HG02970 (cell line): ENCODE data around the gene MRPL42.
"Not testable (repeated sequence)": the region's sequence is repeated elsewhere in the genome, so short reads cannot be mapped to it uniquely, and the experiment has no call there.

ENCODE experiments used
- ATAC-seq: cut with Tn5 transposase; IDR thresholded peaks from one replicate; pipeline ENCODE4 v1.9.1; 2021; ENCODE audit warnings: mild to moderate bottlenecking, moderate library complexity, moderate number of reproducible peaks; ENCODE audit not compliant: unreplicated experiment, low FRiP score

MRPL42 gene

DNA sequence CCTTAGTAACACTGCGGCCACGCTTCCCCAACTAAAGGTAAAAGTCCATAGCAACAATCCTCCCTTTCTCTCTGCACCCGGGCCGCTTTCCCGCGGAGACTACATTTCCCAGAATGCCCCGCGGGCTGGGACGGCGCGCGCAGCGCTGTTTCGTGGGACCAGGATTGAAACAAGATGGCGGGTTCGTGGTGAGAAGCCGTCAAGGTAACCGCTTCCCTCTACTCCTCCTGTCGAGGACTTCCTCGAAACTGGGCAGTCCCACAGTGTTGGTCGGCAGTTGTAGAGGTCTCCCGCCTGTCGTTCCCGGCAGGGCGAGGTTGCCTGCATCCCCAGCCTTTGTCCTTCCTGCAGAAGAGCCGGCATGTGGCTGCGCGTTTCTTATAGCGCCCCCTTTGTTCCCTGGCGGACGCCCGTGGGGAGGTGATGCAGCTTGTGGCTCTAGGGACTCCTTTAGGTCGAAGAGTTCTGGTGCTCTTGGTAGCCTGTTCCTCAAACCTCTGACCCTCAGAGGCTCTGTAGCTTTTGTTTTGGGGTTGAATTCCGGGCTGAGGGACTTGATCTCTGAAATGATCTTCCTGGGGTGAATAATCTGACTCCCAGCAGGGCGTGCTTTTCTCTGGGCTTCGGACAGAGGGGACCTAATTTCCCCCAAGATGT lies at the start of gene MRPL42:
Gene MRPL42, plus strand, starts transcription at position 164 of the 657 bp plus-strand sequence. CDS start 1,772 bp downstream, outside the sequence.
- ATAC-seq: peak; percentile 77

DNA sequence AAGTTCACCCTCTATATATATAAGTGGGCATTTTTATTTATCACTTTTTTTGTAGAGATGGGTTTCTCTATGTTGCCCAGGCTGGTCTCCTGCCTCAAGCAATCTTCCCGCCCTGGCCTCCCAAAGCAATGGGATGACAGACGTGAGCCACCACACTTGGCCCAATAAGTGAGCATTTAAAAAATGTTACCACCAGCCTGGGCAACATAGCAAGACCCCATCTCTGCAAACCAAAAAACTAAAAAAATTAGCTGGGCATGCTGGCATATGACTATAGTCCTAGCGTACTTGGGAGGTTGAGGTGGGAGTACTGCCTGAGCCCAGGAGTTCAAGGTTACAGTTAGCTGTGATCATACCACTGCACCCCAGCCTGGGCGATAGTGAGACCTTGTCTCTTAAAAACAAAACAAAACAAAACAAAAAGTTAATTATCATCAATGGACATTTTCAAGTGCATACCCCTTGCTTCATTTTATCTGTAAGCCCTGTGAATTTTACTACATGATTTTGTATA lies 49.3 kb upstream of the MRPL42 start:
- no peak for ATAC-seq

DNA sequence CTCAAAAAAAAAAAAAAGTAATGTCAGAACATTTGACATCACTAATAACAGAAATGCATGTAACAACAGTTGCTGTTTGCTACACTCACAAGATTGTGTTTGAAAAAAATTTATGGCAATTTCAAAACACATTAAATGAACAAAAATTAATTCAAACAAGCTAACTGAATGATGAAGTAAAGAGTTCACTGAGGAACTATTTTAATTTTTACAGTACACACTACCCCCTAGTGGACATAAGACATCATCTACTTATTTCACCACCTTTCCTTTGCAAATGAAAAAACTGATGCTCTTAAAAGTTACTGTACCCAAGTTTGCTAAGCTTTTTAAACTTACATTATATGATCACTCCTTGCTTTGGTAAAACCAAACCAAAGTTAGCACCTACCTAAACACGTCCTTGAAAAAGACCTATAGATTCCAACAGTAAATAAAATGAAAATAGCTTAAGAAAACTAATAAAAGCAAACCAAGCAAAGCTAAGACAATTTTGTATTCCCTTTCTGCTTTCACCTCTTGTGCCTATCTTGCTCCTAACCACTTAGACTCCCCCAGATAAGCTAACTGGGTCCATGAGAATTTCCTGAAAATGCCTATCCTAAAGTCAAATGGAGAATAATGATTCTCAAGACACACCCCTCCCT lies 47.8 kb upstream of the MRPL42 start:
- ATAC-seq: no peak

DNA sequence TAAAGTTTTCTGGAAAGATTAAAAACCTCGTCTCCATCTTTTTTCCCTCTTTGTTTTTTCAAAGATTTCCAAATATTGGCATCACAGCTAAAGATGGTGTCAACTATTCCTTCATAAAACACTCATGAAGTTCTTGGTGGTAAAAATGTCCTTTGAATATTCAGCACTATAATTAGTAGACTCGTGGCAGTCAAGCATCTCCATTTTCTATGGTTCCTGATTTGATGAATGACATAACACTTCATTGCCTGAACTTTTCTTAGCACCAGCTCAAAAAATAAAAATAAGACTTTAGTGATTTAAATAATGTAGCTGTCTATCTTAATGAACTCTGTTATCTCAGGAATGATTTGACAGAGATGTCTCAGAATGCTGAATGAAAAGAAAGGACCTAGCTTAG lies 45.3 kb upstream of the MRPL42 start:
- ATAC-seq: no peak

DNA sequence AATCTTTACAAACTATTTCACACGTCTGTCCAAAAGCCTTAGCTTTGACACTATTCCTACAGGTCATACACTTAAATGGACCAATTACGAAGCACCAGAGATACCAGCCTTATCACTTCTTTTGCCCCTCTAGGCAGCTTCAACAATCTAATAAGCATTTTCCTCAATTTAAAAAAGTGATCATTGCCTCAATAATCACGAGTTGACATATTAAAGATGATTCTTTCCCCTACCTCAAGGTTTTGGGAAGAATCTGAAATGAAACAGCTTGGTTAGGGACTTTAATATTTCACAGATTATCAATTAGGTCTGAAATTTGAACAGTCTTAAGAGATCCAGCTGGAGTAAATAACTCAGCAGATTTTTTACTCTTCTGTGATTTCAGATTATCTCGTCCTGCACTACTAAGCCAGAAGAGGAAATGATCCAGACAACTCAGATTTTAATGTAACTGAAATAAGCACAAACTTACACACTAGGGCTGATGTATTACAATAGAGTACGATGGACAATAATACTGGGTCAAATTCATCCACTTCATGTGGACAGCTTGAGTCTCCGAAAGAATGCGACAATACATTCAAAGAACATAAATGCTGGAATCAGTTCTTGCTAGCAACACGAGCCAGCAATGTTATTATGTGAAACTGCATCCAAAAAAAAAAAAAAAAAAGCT lies 41.4 kb upstream of the MRPL42 start:
- ATAC-seq: no peak

DNA sequence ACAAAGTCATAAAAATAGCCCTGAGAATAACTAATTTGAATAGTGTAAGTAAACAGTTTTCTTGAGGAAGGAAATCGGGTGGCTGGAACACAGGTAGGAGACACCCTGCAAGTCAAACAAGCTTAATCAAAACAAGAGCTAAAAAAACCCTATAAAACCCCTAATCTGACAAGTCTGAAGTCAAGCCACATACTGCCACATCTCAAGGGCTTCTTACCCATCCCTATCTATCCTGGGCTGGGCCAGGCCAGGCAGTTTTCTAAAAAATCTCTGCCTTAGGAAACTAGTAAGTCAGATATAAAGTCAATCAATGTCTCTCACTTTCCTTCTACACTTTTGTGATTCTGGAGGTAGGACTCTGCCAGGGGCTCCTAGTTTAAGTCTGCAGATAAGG lies 40.9 kb upstream of the MRPL42 start:
- ATAC-seq: no peak

DNA sequence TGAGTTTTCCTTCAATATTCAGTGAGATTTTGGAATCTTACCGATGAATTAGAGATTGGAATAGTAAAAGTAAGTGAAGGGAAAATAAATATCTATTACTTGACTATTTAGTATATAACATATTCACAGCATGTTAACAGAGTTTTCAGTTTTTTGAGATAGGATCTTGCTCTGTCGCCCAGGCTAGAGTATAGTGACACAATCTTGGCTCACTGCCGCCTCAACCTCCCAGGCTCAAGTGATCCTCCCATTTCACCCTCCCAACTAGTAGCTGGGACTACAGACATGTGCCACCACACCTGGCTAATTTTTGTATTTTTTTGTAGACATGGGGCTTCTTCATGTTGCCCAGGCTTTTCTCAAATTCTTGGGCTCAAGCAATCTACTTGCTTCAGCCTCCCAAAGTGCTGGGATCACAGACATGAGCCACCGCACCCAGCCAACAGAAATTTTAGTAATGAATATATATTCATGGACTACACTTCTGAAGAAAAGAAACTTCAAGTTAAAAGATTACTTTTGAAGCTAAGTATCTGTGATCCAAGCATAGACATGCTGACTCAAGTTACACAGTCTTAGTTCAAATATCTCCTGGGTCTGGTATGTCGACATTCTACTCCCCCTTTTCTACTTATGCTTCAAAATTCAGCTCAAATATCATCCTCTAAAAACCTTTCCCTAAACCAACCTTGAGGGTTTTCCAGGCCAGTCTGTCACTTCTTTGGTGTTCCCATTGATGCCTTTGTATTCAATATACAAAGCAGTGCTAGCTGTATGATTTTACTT lies 39.3 kb upstream of the MRPL42 start:
- ATAC-seq: no peak

DNA sequence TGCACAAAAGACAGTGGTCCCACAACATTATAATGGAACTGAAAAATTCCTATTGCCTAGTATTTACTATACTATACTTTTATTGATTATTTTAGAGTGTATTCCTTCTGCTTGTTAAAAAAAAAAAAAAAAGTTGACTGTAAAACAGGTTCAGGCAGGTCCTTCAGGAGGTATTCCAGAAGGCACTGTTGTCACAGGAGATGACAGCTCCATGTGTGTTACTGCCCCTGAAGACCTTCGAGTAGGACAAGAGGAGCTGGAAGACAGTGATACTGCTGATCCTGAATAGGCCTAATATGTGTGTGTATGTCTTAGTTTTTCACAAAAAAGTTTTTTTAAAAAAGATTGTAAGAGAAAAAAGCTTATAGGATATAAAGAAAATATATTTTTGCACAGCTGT lies 37.9 kb upstream of the MRPL42 start:
- ATAC-seq: no peak

DNA sequence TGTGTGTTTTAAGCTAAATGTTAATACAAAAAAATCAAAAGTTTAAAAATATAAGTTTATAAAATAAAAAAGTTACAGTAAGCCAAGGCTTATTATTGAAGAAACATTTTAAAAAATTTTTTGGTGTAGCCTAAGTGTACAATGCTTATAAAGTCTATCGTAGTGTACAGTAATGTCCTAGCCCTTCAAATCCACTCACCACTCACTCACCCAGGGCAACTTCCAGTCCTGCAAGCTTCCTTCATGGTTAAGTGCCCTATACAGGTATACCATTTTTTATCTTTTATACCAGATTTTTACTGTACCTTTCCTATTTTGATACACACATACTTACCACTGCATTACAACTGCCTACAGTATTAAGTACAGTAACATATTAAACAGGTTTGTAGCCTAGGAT lies 37.5 kb upstream of the MRPL42 start:
- no peak for ATAC-seq

DNA sequence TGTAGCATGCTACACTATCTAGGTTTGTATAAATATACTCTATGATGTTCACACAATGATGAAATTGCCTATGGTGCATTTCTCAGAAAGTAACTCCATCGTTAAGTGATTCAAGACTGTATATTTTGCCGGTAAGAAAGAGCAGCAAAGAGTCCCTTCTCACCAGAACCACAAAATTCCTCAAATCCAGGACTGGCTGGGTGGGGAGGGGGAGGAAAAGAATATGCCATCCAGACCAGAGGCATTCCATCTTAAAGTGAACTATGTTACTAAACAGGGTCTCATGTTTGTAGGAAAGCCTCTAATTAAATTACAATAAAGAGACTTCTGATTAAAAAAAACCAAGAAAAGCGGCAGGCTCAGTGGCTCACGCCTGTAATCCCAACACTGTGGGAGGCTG lies 37.0 kb upstream of the MRPL42 start:
- no peak for ATAC-seq

DNA sequence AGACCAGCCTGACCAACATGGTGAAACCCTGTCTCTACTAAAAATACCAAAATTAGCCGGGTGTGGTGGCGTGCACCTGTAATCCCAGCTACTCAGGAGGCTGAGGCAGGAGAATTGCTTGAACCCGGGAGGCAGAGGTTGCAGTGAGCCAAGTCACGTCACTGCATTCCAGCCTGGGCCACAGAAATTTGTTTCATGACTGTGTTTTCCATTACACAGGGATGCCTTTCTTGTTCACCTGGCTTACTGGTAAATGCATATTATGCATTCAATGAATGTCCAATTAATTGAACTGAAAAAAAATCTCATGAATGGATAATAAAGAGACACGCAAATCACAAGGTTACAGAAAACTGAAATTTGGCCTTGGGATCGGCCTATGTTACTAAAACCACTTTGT lies 35.3 kb upstream of the MRPL42 start:
- ATAC-seq: not testable (repeated sequence)

DNA sequence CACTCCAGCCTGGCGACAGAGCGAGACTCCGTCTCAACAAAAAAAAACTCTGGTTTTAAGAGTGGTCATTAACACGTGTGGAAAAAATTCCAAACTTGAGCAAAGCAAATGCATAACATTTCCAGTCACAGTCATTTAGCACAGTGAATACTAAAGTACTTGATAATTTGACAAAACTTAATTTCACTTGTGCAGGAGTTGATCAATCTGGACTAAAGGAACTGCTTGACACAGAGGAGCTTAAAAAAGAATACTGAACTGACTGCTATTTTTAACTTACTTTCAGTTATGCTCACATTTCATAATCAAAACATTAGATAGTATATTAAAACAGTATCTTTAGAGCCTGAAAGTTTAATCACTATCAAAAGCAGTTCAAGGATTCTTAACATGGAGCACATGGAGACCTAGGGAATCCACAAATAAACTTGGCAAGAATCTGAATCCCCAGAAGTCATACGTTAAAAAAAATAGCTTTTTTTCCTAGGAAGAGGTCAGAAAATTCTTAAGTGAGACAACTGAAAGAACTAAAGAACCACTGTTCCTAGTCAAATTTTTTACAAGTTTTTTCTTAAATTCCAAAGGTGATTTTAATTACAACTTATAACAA lies 33.0 kb upstream of the MRPL42 start:
- ATAC-seq: no peak

DNA sequence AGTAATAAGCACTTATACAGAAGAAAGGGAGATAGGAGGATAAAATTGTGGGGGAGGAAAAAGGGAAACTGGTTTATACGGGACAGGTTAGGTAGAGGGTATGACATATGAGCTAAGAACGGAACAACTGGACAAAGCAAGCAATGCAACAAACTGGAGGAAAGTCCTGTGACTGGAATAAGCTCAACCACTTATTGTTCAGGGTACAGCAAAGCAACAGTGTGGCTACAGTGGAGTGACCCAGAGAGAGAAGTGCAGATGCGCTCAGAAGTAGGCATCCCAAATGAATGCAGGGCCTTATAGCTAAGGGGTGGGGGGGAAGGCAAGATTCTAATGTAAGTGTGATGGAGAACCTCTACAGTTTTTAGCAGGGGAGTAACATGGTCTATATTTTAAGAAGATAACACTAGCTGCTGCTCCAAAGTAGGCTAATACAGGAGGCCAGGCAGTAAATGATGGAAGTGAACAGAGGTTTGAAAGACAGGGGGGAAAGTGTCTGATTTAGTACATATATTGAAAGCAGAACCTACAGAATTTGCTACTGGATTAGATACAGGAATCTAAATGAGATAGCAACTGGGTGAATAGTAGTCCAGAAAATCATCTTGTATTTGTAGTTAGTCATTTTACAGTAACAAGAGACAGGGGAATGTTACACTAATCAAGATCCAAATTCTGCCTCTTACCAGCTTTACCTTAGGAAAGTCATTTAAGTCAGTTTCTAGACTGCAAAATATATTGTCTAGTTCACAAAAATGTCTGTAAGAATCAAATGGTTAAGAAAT lies 28.9 kb upstream of the MRPL42 start:
- no peak for ATAC-seq

DNA sequence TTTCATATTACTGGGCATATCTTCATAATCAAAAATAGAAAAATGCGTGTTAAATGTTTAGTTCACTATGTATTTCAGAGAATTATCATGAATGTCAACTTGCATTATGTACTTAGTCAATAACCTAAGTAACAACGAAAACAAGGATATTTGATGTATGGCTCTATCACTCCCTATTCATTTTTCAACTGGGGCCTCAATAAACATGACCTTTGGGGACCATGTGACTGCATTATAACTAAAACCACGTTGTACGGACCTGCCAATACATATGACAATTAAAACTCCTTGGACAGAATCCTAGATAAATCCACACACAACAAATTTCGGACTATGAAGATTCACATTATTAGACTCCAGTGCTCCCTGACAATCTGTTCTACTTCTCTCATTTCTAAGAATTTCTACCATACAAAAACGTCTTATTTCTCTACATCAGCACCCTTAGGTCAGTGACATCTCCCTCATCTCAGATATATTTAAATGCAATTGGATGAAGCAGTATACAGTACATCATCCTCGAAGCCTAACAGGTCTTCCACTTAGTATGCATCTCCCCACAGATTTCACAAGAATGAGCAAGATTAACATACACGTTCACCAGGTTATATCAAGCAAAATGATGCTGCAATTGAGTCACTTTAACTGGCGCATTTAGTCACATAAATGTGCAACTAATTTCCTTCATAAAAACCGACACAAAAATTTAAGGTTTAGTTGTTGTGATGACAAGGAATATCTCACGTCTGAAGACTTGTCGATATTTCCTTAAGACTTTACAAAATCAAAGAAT lies 27.1 kb upstream of the MRPL42 start:
- ATAC-seq: no peak

DNA sequence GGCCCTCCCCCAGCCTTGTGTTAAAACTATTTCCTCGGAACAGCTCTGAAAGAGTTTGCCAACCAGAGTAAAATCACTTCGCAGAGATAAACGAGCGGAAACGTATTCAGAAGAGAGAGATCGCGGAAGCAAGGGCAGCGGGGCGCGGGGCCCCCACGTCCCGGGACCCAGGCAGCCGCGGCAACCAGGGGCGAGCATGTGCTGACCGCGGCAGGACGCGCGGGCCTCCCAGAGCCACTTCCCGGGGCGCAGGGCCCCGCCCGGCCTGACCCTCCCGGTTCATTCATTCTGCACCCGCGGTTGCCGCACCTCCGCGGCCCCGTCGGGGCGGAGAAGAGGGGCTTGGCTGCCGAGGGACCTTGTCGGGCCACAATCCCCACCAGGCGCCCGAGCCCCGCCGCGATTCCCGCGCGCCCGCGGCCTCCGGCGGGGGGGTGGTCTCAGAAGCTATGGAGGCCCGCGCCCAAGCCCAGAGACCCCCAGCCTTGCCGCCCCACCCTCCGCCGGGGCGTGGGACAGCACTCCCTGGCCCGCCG lies 26.2 kb upstream of the MRPL42 start:
- no peak for ATAC-seq

DNA sequence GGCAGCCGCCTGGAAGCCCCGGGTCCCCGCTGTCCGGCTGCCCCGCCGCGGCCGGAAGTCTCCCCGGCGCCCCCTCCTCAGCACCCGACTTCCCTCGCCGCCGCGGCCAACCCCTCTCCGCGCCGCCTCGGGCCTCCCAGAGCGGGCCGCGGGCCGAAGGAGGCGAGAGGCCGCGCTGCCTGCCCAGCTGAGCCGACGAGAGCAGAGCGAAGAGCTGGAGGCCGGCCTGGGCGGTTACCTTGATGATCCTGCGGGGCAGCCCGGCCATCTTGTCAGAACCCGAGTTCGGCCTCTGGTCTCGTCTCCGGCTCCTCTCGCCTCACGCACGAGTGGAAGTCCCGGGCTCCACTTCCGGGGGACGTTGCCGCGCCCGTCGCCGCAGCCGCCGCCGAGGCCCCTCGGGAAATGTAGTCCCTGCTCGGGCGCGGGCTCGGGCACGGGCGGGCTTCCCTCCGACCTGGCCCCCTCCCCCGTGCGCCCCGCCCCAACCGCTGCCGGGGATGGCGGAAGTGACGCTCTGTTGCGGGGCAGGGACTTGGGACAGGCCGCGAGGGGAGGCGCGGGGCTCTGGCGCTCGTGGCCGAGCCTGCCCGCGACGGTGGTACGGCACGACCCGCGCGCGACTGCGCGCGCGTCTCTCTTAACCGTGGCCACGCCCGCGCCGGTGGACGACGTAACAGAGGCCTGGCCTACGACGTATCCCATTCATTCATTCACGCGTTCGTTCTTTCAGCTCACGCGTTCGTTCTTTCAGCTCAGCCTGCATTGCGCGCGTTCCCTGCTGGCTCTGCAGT lies 25.5 kb upstream of the MRPL42 start, which contains the start of gene UBE2N:
Gene UBE2N, minus strand, starts transcription at position 331 of the 794 bp plus-strand sequence. Its CDS starts 63 bp downstream, at position 268.
- ATAC-seq: peak; percentile 77

DNA sequence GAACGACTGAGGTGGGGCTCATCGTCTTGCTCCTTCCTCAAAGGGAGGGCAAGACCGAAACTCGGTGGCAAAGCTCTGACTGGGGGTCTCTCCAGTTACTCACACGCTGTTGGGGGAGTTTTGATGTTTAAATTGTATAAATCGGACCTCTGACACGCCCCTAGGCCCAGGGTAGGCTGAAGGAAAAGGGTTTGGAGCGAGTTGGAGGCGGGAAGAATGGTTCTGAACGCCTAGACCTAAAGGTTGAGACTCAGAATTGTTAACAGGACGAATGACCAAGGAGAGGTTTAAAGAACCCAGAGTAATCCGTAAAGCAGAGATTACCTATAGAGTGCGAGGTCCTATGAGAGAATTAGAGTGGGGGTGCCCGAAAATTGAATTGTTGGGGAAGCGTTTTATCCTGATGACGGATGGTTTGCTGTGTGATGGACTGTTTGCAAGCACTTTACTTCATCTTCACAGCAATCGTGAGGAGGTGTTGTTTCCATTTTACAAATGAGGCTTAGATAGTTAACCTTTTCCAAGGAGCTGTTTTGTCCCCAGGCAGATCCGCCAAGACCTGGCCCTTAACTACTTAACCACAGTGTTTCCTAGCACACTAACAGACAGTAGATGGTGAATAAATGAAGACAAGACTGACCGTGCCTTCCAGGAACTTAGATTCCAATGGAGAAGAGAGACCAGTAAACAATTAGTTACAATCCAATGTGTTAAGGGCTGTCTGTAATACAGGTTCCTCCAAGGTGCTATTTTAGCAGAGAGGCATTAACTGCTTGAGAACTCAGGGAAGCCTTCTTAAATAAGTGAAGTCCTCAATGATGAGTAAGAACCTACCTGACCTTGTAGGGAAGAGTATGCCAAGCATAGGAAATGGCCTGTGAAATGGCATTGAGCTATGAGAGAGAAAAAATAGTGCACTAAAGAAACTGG lies 24.6 kb upstream of the MRPL42 start:
- ATAC-seq: no peak
